ENCODE results near the gene PLA2G15. TPM values are rescaled to one million over a fixed set of nuclear protein-coding genes. Genes with fewer than 3 reads are reported as not detected.

PLA2G15 gene
- total and polyA plus RNA-seq, 2 donors (not counting 1 experiment from before 2014, with no cell fraction given): 6.1 to 12.5 TPM

Small RNA genes lying within 50 kb of the gene (small RNA-seq; reads per million reads assigned to genes)
- gene RNU6-1262P (ENCODE audit: insufficient read length, low read depth, low replicate concordance): not detected

Other genes with a start within 250 kb of the PLA2G15 start
- gene DPEP2, start 245.9 kb upstream of the PLA2G15 start, total RNA-seq: 122 and 123 TPM in 2 replicates
- 150 and 169 TPM in 2 replicates for gene DPEP2, start 245.9 kb upstream of the PLA2G15 start, polyA plus RNA-seq
- not detected in 2 replicates for gene DPEP2NB, start 229.5 kb upstream of the PLA2G15 start, total RNA-seq
- not detected in 2 replicates for gene DPEP2NB, start 229.5 kb upstream of the PLA2G15 start, polyA plus RNA-seq
- 19.2 and 20.2 TPM in 2 replicates for gene DDX28, start 222.1 kb upstream of the PLA2G15 start, total RNA-seq
- gene DDX28, start 222.1 kb upstream of the PLA2G15 start, polyA plus RNA-seq: 6.4 and 8.0 TPM in 2 replicates
- 61.1 and 69.1 TPM in 2 replicates for gene DUS2, start 222.1 kb upstream of the PLA2G15 start, total RNA-seq
- gene DUS2, start 222.1 kb upstream of the PLA2G15 start, polyA plus RNA-seq: 93.0 and 98.9 TPM in 2 replicates
- 115 TPM in 2 replicates for gene NFATC3, start 160.0 kb upstream of the PLA2G15 start, total RNA-seq
- 33.4 and 42.7 TPM in 2 replicates for gene NFATC3, start 160.0 kb upstream of the PLA2G15 start, polyA plus RNA-seq
- 0.27 TPM in 1 of 2 replicates, not detected in the other for gene ESRP2, start 9.2 kb upstream of the PLA2G15 start, total RNA-seq
- gene ESRP2, start 9.2 kb upstream of the PLA2G15 start, polyA plus RNA-seq: 0.09 and 0.12 TPM in 2 replicates
- gene SLC7A6, start 19.2 kb downstream of the PLA2G15 start, total RNA-seq: 70.5 and 73.8 TPM in 2 replicates
- gene SLC7A6, start 19.2 kb downstream of the PLA2G15 start, polyA plus RNA-seq: 85.1 and 91.6 TPM in 2 replicates
- 52.0 and 54.1 TPM in 2 replicates for gene SLC7A6OS, start 65.6 kb downstream of the PLA2G15 start, total RNA-seq
- gene SLC7A6OS, start 65.6 kb downstream of the PLA2G15 start, polyA plus RNA-seq: 5.9 and 9.9 TPM in 2 replicates
- 76.9 and 79.0 TPM in 2 replicates for gene PRMT7, start 65.6 kb downstream of the PLA2G15 start, total RNA-seq
- gene PRMT7, start 65.6 kb downstream of the PLA2G15 start, polyA plus RNA-seq: 80.4 and 88.9 TPM in 2 replicates
- gene SMPD3, start 203.1 kb downstream of the PLA2G15 start, total RNA-seq: 1.2 and 1.3 TPM in 2 replicates
- 1.8 and 2.8 TPM in 2 replicates for gene SMPD3, start 203.1 kb downstream of the PLA2G15 start, polyA plus RNA-seq

All from B cell (primary cell).